Thyroid gland (tissue), 4 donors: ENCODE data around the gene COPS7A. TPM values are rescaled to one million over a fixed set of nuclear protein-coding genes. Genes with fewer than 3 reads are reported as not detected.
"Not testable (repeated sequence)": the region's sequence is repeated elsewhere in the genome, so short reads cannot be mapped to it uniquely, and the experiment has no call there.

Experiments used
- DNase-seq, 2 donors: peaks; one replicate each; pipeline ENCODE4 v3.0.0-alpha.2; 2019
- H3K27ac ChIP-seq, 3 donors: fragments of 200-600 bp; sonication (generic); 1 replicate in 2 of 3; 2 replicates in 1 of 3; pipeline ENCODE4 v1.5.1; 2016 to 2019; ENCODE audit warnings: mild to moderate bottlenecking in 1 of 3, moderate library complexity in 1 of 3
- H3K27me3 ChIP-seq: fragments of 200-600 bp; sonication (generic); one replicate; pipeline ENCODE4 v1.5.1; 2019
- H3K36me3 ChIP-seq, 2 donors: fragments of 200-600 bp; sonication (generic); one replicate each; pipeline ENCODE4 v1.5.1; 2016 to 2019
- H3K4me1 ChIP-seq, 2 donors: fragments of 200-600 bp; sonication (generic); one replicate each; pipeline ENCODE4 v1.5.1; 2017 to 2019
- H3K4me3 ChIP-seq, 3 donors: fragments of 200-600 bp; sonication (generic); replicated peaks in 1 of 3; 1 replicate in 2 of 3; 2 replicates in 1 of 3; pipeline ENCODE4 v1.5.1; 2016; ENCODE audit warnings: mild to moderate bottlenecking in 1 of 3
- H3K9me3 ChIP-seq: fragments of 200-600 bp; sonication (generic); one replicate; pipeline ENCODE4 v1.5.1; 2017
- POLR2A ChIP-seq, 2 donors: fragments of 450-650 bp; IDR thresholded peaks; one replicate each; pipeline ENCODE4 v1.6.1; 2017; ENCODE audit warnings: antibody characterized with exemption in 2 of 2, mild to moderate bottlenecking in 2 of 2, moderate library complexity in 1 of 2
- WGBS, 2 donors: methylation state at CpG; one replicate each; pipeline ENCODE4 v1.1.5; 2017; 5-methylcytosine and 5-hydroxymethylcytosine counted together
- intact Hi-C: fragments of 100-400 bp; cut with DNase I; formaldehyde crosslinking; loops from one replicate; pipeline ENCODE4 v1.15.1; 2023
- total RNA-seq, 4 donors: library from RNA; depleted of rRNA; stranded (reverse); fragments of >200 nt; gene quantifications; one replicate each; pipeline ENCODE4 v1.2.3, GENCODE V29; 2016
- TF ChIP-seq, protein P1 (sequence below), 6 experiments: fragments of 200-600 bp in 3 of 6; fragments of 450-650 bp in 3 of 6; sonication (generic) in 3 of 6; IDR thresholded peaks; one replicate each; pipeline ENCODE4 v1.5.1; 2016 to 2019; ENCODE audit warnings: antibody characterized with exemption in 6 of 6, mild to moderate bottlenecking in 2 of 6, inconsistent platforms in 1 of 6, moderate library complexity in 1 of 6

COPS7A gene
- total RNA-seq, 4 donors from 2014 or later: 44.5 to 86.7 (median 63.1) TPM

GRCh38 chr12:6742834-6743233 is 19.0 kb downstream of the COPS7A start:
- Histone ChIP-seq H3K27ac (no peak overlapping the region), H3K27me3 (no peaks in the 10 kb centered on the region), H3K4me3 (no peak overlapping the region), H3K9me3 (no peaks in the 10 kb centered on the region), H3K36me3 (peaks cover 6 to 11% of the 10 kb centered on the region in 2 donors), H3K4me1 (no peaks in the 10 kb centered on the region)
- DNase-seq: no peak
- intact Hi-C loops: no loop called here
- WGBS, 2 donors: 89 to 93% methylated on average over 3 of the region's 3 CpGs
- TF ChIP-seq, protein P1, sequence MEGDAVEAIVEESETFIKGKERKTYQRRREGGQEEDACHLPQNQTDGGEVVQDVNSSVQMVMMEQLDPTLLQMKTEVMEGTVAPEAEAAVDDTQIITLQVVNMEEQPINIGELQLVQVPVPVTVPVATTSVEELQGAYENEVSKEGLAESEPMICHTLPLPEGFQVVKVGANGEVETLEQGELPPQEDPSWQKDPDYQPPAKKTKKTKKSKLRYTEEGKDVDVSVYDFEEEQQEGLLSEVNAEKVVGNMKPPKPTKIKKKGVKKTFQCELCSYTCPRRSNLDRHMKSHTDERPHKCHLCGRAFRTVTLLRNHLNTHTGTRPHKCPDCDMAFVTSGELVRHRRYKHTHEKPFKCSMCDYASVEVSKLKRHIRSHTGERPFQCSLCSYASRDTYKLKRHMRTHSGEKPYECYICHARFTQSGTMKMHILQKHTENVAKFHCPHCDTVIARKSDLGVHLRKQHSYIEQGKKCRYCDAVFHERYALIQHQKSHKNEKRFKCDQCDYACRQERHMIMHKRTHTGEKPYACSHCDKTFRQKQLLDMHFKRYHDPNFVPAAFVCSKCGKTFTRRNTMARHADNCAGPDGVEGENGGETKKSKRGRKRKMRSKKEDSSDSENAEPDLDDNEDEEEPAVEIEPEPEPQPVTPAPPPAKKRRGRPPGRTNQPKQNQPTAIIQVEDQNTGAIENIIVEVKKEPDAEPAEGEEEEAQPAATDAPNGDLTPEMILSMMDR (IDR thresholded peaks at IDR 0.05): no peak
- no peak for TF ChIP-seq POLR2A (IDR thresholded peaks at IDR 0.05)

- H3K9me3 ChIP-seq, H3K4me3 ChIP-seq, H3K27ac ChIP-seq, DNase-seq, H3K27me3 ChIP-seq, intact Hi-C loops, H3K4me1 ChIP-seq: not testable (repeated sequence)
- 73 to 77% methylated on average over 7 of the region's 7 CpGs for WGBS, 2 donors
- peaks cover 11 to 15% of the 10 kb centered on the region in 2 donors for H3K36me3 ChIP-seq
These were observed 19.5 kb downstream of the COPS7A start for GRCh38 chr12:6743300-6743699.

GRCh38 chr12:6745741-6746525 is 22.1 kb downstream of the COPS7A start:
- intact Hi-C loops: no loop called here
- 64 to 79% methylated on average over 7 to 13 of the region's 13 CpGs for WGBS, 2 donors
- no peak for DNase-seq
- no peaks in the 10 kb centered on the region for H3K4me1 ChIP-seq
- no peak for TF ChIP-seq POLR2A (IDR thresholded peaks at IDR 0.05)
- TF ChIP-seq, protein P1 (IDR thresholded peaks at IDR 0.05): no peak
- no peaks in the 10 kb centered on the region for H3K27me3 ChIP-seq
- peaks cover 37 to 40% of the 10 kb centered on the region in 2 donors for H3K36me3 ChIP-seq
- no peak overlapping the region for H3K4me3 ChIP-seq
- no peaks in the 10 kb centered on the region for H3K9me3 ChIP-seq
- peak overlapping the region in 1 of 3 donors; percentile 10 for H3K27ac ChIP-seq

DNA sequence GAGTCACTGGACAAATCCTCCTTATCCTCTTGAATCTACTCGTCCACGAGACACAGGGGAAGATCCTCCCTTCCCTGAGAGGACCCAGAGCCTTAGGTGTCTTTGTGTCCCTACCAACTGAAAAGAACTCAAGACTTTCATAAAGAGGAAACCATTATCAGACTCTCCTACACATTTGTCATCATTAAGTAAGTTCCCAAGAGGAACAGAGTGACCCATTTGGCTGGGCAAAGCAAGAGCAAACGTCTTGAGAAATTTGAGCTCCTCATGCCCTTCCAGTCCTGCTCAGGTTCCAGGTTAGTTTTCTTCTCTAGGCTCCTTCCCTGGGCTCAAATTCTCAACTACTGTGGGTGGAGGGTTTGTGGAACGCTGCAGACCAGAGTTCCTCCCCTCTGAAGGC is 23.4 kb downstream of the COPS7A start:
- Histone ChIP-seq H3K27me3 (no peaks in the 10 kb centered on the region), H3K27ac (no peak overlapping the region), H3K4me3 (no peak overlapping the region), H3K9me3 (no peaks in the 10 kb centered on the region), H3K36me3 (peaks cover 38 to 45% of the 10 kb centered on the region in 2 donors), H3K4me1 (peaks cover 2 to 7% of the 10 kb centered on the region in 2 donors)
- TF ChIP-seq POLR2A (IDR thresholded peaks at IDR 0.05): no peak
- TF ChIP-seq, protein P1 (IDR thresholded peaks at IDR 0.05): no peak
- intact Hi-C loops: no loop called here
- WGBS, 2 donors: 74 to 81% methylated on average over 4 of the region's 4 CpGs
- no peak for DNase-seq

DNA sequence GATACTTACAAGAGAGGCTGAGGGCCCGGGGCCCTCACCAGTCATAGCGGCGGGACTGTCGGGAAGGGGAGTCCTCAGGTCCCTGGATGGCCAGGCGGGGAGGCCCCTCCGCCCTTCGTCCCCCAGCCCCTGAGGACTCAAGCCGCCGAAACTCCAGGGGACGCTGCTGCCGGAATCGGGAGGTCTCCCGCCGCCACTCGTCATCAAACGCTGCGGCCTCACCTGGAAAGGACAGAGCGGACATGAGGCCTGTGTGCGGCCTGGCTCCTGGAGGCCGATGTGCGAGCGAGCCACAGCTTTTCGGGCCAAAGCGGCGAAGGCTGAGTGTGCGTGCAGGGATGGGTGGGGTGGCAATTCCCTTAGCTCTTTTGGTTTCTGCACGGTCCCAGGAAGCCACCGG is 24.9 kb downstream of the COPS7A start:
- Histone ChIP-seq H3K27ac (no peak overlapping the region), H3K27me3 (no peaks in the 10 kb centered on the region), H3K4me3 (no peak overlapping the region), H3K36me3 (peaks cover 38 to 45% of the 10 kb centered on the region in 2 donors), H3K9me3 (no peaks in the 10 kb centered on the region), H3K4me1 (peaks cover 4 to 10% of the 10 kb centered on the region in 2 donors)
- TF ChIP-seq, protein P1 (IDR thresholded peaks at IDR 0.05): no peak
- no peak for TF ChIP-seq POLR2A (IDR thresholded peaks at IDR 0.05)
- intact Hi-C loops: no loop called here
- 94 to 96% methylated on average over 16 to 21 of the region's 28 CpGs for WGBS, 2 donors
- no peak for DNase-seq
